ENCODE data around the gene RETN.

RETN gene

GRCh38 chr19:7633698-7634097, 35.2 kb upstream of the RETN start, which contains the start of gene PCP2:
TSS of gene PCP2 (minus strand) at chr19:7633719. CDS start at chr19:7633457, 262 bp downstream.
- DNase-seq (ENCODE audit: low read depth): no peak
- TF ChIP-seq CTCF (IDR thresholded peaks at IDR 0.05; ENCODE audit: insufficient read depth, low read depth, low read length, missing control alignments): no peak
- H3K4me3 ChIP-seq (ENCODE audit: low read length): no peak within 1 kb of the TSS

- no peak for TF ChIP-seq CTCF (IDR thresholded peaks at IDR 0.05; ENCODE audit: insufficient read depth, low read depth, low read length, missing control alignments)
- H3K4me3 ChIP-seq (ENCODE audit: low read length): no peak overlapping the region
- no peak for DNase-seq (ENCODE audit: low read depth)
These were observed 33.2 kb upstream of the RETN start for GRCh38 chr19:7635670-7636069.

- peak overlapping the region; percentile 27 for H3K4me3 ChIP-seq (ENCODE audit: low read length)
These were observed 32.5 kb upstream of the RETN start for GRCh38 chr19:7636317-7636690.

GRCh38 chr19:7636691-7637373, 32.0 kb upstream of the RETN start, which contains the start of gene STXBP2:
TSS of gene STXBP2 (plus strand) at chr19:7637110. CDS start at chr19:7637150, 40 bp downstream.
- TF ChIP-seq CTCF (IDR thresholded peaks at IDR 0.05; ENCODE audit: insufficient read depth, low read depth, low read length, missing control alignments): peak; percentile 21
- DNase-seq (ENCODE audit: low read depth): peak; percentile 84
- peak within 1 kb of the TSS; percentile 87 for H3K4me3 ChIP-seq (ENCODE audit: low read length)

More at GRCh38 chr19:7636317-7636690, 32.5 kb upstream of the RETN start:
- DNase-seq (ENCODE audit: low read depth): no peak
- TF ChIP-seq CTCF (IDR thresholded peaks at IDR 0.05; ENCODE audit: insufficient read depth, low read depth, low read length, missing control alignments): no peak

- no peak for TF ChIP-seq CTCF (IDR thresholded peaks at IDR 0.05; ENCODE audit: insufficient read depth, low read depth, low read length, missing control alignments)
- peak; percentile 17 for DNase-seq (ENCODE audit: low read depth)
- H3K4me3 ChIP-seq (ENCODE audit: low read length): peak overlapping the region; percentile 87
These were observed 31.2 kb upstream of the RETN start for GRCh38 chr19:7637374-7638256.

- no peak for DNase-seq (ENCODE audit: low read depth)
- no peak for TF ChIP-seq CTCF (IDR thresholded peaks at IDR 0.05; ENCODE audit: insufficient read depth, low read depth, low read length, missing control alignments)
- H3K4me3 ChIP-seq (ENCODE audit: low read length): no peak overlapping the region
These were observed 29.9 kb upstream of the RETN start for GRCh38 chr19:7638802-7639465.

Data from epithelial cell of esophagus (primary cell).